Measurements from ENCODE around the gene BPIFB4. TPM values are rescaled to one million over a fixed set of nuclear protein-coding genes. Genes with fewer than 3 reads are reported as not detected.

Gene BPIFB4
- total and polyA plus RNA-seq, 2 experiments from 2014 or later = not detected

DNA sequence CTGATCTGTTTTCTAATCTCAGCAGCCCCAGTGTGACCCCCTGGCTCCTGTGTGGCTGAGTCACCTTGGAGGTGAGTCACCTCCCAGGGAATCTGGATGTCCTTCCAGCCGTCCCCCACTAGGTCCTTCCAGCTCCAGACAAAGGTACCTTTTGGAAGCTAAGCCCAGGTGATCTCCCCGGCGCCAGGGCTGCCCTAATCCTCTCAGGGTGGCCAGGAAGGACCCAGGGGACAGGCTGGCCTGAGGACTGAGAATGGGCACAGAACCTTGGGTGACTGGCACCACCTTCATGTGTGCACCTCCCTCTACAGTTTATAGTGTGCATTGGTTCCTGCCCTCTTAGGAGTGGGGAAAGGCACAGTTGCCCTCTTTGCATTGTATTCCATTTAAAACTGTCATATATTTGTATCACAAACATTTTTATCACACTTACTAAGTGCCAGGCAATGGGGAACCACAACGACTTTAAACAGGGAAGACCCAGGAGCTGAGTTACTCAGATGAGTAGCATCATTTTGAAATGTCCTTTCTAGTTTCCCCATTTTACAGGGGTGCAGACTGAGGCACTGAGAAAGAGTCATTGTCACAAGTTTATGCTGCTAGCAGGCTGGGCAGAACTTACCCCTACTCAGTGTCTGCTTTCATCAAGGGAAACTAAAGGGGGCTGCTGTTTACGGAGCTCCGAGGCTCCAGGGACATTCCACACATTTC, 2.6 kb upstream of the BPIFB4 start:
- no peak overlapping the region for H3K9ac ChIP-seq
- peaks cover 48% of the 10 kb centered on the region for H3K27me3 ChIP-seq (replicated peaks; ENCODE audit: insufficient read depth)
- TF ChIP-seq EZH2phosphoT487 (IDR thresholded peaks at IDR 0.05; ENCODE audit: insufficient read depth, low read depth) = no peak
- TF ChIP-seq EZH2 (IDR thresholded peaks at IDR 0.05; ENCODE audit: insufficient read depth, poor library complexity, severe bottlenecking) = no peak
- H3K9me2 ChIP-seq (ENCODE audit: insufficient read depth) = no peaks in the 10 kb centered on the region
- no peak overlapping the region for H3K4me2 ChIP-seq (ENCODE audit: unreplicated experiment)
- in situ Hi-C loops (cut with MboI) = no loop called here
- WGBS, 2 experiments (ENCODE audit: low coverage in 1 of 2, low lambda C conversion rate in 2 of 2, missing lambda C conversion rate in 2 of 2) = 45 to 70% methylated on average over 6 of the region's 6 CpGs
- no peaks in the 10 kb centered on the region for H3K9me3 ChIP-seq (ENCODE audit: low read depth)
- H3K36me3 ChIP-seq (ENCODE audit: low read depth) = no peaks in the 10 kb centered on the region
- no peak overlapping the region for H3K4me3 ChIP-seq
- H2AFZ ChIP-seq = no peak overlapping the region
- H4K20me1 ChIP-seq (ENCODE audit: insufficient read depth) = no peaks in the 10 kb centered on the region
- no peaks in the 10 kb centered on the region for H3K79me2 ChIP-seq (ENCODE audit: insufficient read depth)
- no peaks in the 10 kb centered on the region for H3F3A ChIP-seq (ENCODE audit: insufficient read depth)
- peak; percentile 34 for DNase-seq
- H3K4me1 ChIP-seq (ENCODE audit: insufficient read depth) = peaks cover 6% of the 10 kb centered on the region; the same call in 1 of the 2 replicates
- no peak overlapping the region for H3K27ac ChIP-seq

GRCh38 chr20:33081411-33082154, 2.1 kb downstream of the BPIFB4 start:
- in situ Hi-C loops (cut with MboI) = no loop called here
- H2AFZ ChIP-seq = no peak overlapping the region
- peaks cover 6% of the 10 kb centered on the region; the same call in 1 of the 2 replicates for H3K4me1 ChIP-seq (ENCODE audit: insufficient read depth)
- no peak for DNase-seq
- no peak overlapping the region for H3K27ac ChIP-seq
- H3K4me2 ChIP-seq (ENCODE audit: unreplicated experiment) = no peak overlapping the region
- no peaks in the 10 kb centered on the region for H3K9me2 ChIP-seq (ENCODE audit: insufficient read depth)
- no peaks in the 10 kb centered on the region for H3K36me3 ChIP-seq (ENCODE audit: low read depth)
- no peaks in the 10 kb centered on the region for H4K20me1 ChIP-seq (ENCODE audit: insufficient read depth)
- no peak overlapping the region for H3K4me3 ChIP-seq
- H3K27me3 ChIP-seq (replicated peaks; ENCODE audit: insufficient read depth) = peaks cover 37% of the 10 kb centered on the region; the same call in 1 of the 2 replicates
- TF ChIP-seq EZH2phosphoT487 (IDR thresholded peaks at IDR 0.05; ENCODE audit: insufficient read depth, low read depth) (no peak), EZH2 (IDR thresholded peaks at IDR 0.05; ENCODE audit: insufficient read depth, poor library complexity, severe bottlenecking) (no peak)
- H3F3A ChIP-seq (ENCODE audit: insufficient read depth) = no peaks in the 10 kb centered on the region
- no peak overlapping the region for H3K9ac ChIP-seq
- no peaks in the 10 kb centered on the region for H3K9me3 ChIP-seq (ENCODE audit: low read depth)
- H3K79me2 ChIP-seq (ENCODE audit: insufficient read depth) = no peaks in the 10 kb centered on the region
- WGBS, 2 experiments (ENCODE audit: low coverage in 1 of 2, low lambda C conversion rate in 2 of 2, missing lambda C conversion rate in 2 of 2) = 52 to 53% methylated on average over 6 to 7 of the region's 7 CpGs

GRCh38 chr20:33082546-33082945, 3.1 kb downstream of the BPIFB4 start:
- no peak overlapping the region for H3K27ac ChIP-seq
- H4K20me1 ChIP-seq (ENCODE audit: insufficient read depth) = no peaks in the 10 kb centered on the region
- no peak overlapping the region for H2AFZ ChIP-seq
- no peaks in the 10 kb centered on the region for H3K9me3 ChIP-seq (ENCODE audit: low read depth)
- TF ChIP-seq EZH2 (IDR thresholded peaks at IDR 0.05; ENCODE audit: insufficient read depth, poor library complexity, severe bottlenecking) = no peak
- no peak for TF ChIP-seq EZH2phosphoT487 (IDR thresholded peaks at IDR 0.05; ENCODE audit: insufficient read depth, low read depth)
- H3K79me2 ChIP-seq (ENCODE audit: insufficient read depth) = no peaks in the 10 kb centered on the region
- WGBS, 2 experiments (ENCODE audit: low coverage in 1 of 2, low lambda C conversion rate in 2 of 2, missing lambda C conversion rate in 2 of 2) = 11 to 18% methylated on average over 6 of the region's 6 CpGs
- H3K9ac ChIP-seq = no peak overlapping the region
- no peaks in the 10 kb centered on the region for H3K9me2 ChIP-seq (ENCODE audit: insufficient read depth)
- H3K4me3 ChIP-seq = no peak overlapping the region
- peaks cover 6% of the 10 kb centered on the region; the same call in 1 of the 2 replicates for H3K4me1 ChIP-seq (ENCODE audit: insufficient read depth)
- no peak overlapping the region for H3K4me2 ChIP-seq (ENCODE audit: unreplicated experiment)
- H3F3A ChIP-seq (ENCODE audit: insufficient read depth) = no peaks in the 10 kb centered on the region
- H3K27me3 ChIP-seq (replicated peaks; ENCODE audit: insufficient read depth) = peaks cover 30% of the 10 kb centered on the region; the same call in 1 of the 2 replicates
- peak; percentile 16 for DNase-seq
- in situ Hi-C loops (cut with MboI) = no loop called here
- no peaks in the 10 kb centered on the region for H3K36me3 ChIP-seq (ENCODE audit: low read depth)

GRCh38 chr20:33083544-33084340, 4.3 kb downstream of the BPIFB4 start:
- no peak overlapping the region for H3K27ac ChIP-seq
- H3K9me3 ChIP-seq (ENCODE audit: low read depth) = no peaks in the 10 kb centered on the region
- no peak overlapping the region for H3K9ac ChIP-seq
- TF ChIP-seq EZH2 (IDR thresholded peaks at IDR 0.05; ENCODE audit: insufficient read depth, poor library complexity, severe bottlenecking) (no peak), EZH2phosphoT487 (IDR thresholded peaks at IDR 0.05; ENCODE audit: insufficient read depth, low read depth) (no peak)
- no peak overlapping the region for H2AFZ ChIP-seq
- no peak overlapping the region for H3K4me3 ChIP-seq
- no peaks in the 10 kb centered on the region for H4K20me1 ChIP-seq (ENCODE audit: insufficient read depth)
- no peaks in the 10 kb centered on the region for H3K36me3 ChIP-seq (ENCODE audit: low read depth)
- H3K4me1 ChIP-seq (ENCODE audit: insufficient read depth) = peaks cover 6% of the 10 kb centered on the region; the same call in 1 of the 2 replicates
- no peaks in the 10 kb centered on the region for H3K79me2 ChIP-seq (ENCODE audit: insufficient read depth)
- H3K27me3 ChIP-seq (replicated peaks; ENCODE audit: insufficient read depth) = peaks cover 33% of the 10 kb centered on the region
- 57 to 71% methylated on average over 18 to 20 of the region's 20 CpGs for WGBS, 2 experiments (ENCODE audit: low coverage in 1 of 2, low lambda C conversion rate in 2 of 2, missing lambda C conversion rate in 2 of 2)
- in situ Hi-C loops (cut with MboI) = no loop called here
- no peak overlapping the region for H3K4me2 ChIP-seq (ENCODE audit: unreplicated experiment)
- no peaks in the 10 kb centered on the region for H3F3A ChIP-seq (ENCODE audit: insufficient read depth)
- DNase-seq = no peak
- H3K9me2 ChIP-seq (ENCODE audit: insufficient read depth) = no peaks in the 10 kb centered on the region

All from GM23248 (cell line).